Measurements from ENCODE around the gene GPR156.

- TF ChIP-seq CTCF (IDR thresholded peaks at IDR 0.05) (no peak), POLR2A (IDR thresholded peaks at IDR 0.05) (no peak)
Observed at GRCh38 chr3:120173056-120173675, 111.9 kb downstream of the GPR156 start.

Data from testis (tissue), 2 donors.